Heart right ventricle (tissue), 16 donors: Measurements from ENCODE around the gene GAD2. TPM values are rescaled to one million over a fixed set of nuclear protein-coding genes. Genes with fewer than 3 reads are reported as not detected.

ENCODE experiments used
- ATAC-seq, 8 donors: fragments of 200-7000 bp; cut with Tn5 transposase; one replicate each; pipeline ENCODE4 v1.9.1; 2020; ENCODE audit warnings: mild to moderate bottlenecking in 8 of 8, moderate library complexity in 8 of 8, moderate number of reproducible peaks in 1 of 8
- DNase-seq, 2 donors: peaks; one replicate each; pipeline ENCODE4 v3.0.0-alpha.2; 2020
- H3K27ac ChIP-seq, 10 donors: fragments of 200-600 bp; sonication (generic) in 2 of 10; one replicate each; pipeline versions ENCODE4 v1.5.0 to v1.8.0; 2020 to 2022; ENCODE audit warnings: mild to moderate bottlenecking in 3 of 10
- H3K27me3 ChIP-seq, 7 donors: fragments of 200-600 bp; one replicate each; pipeline ENCODE4 v1.8.0; 2021 to 2022; ENCODE audit warnings: mild to moderate bottlenecking in 2 of 7
- H3K36me3 ChIP-seq, 9 donors: fragments of 200-600 bp; sonication (generic) in 1 of 9; one replicate each; pipeline versions ENCODE4 v1.5.0 to v1.8.0; 2020 to 2022; ENCODE audit warnings: mild to moderate bottlenecking in 2 of 9
- H3K4me1 ChIP-seq, 9 donors: fragments of 200-600 bp; sonication (generic) in 1 of 9; one replicate each; pipeline versions ENCODE4 v1.5.0 to v1.8.0; 2020 to 2022; ENCODE audit warnings: mild to moderate bottlenecking in 4 of 9
- H3K4me3 ChIP-seq, 10 donors: fragments of 200-600 bp; sonication (generic) in 2 of 10; one replicate each; pipeline versions ENCODE4 v1.5.0 to v1.8.0; 2020 to 2022; ENCODE audit warnings: mild to moderate bottlenecking in 7 of 10, moderate library complexity in 2 of 10
- H3K9me3 ChIP-seq, 11 donors: fragments of 200-600 bp in 10 of 11; sonication (generic) in 2 of 11; one replicate each; pipeline versions ENCODE4 v1.5.0 to v1.8.0; 2013 to 2022; ENCODE audit warnings: mild to moderate bottlenecking in 2 of 11, control low read depth in 1 of 11, moderate library complexity in 1 of 11
- WGBS, 2 donors: extraction: QIAGEN DNeasy Blood & Tissue Kit; methylation state at CpG; one replicate each; pipeline ENCODE4 v1.1.7; 2013; ENCODE audit warnings: inconsistent platforms in 1 of 2; 5-methylcytosine and 5-hydroxymethylcytosine counted together
- intact Hi-C, 10 donors: fragments of 100-400 bp; cut with DNase I; formaldehyde crosslinking; loops; one replicate each; pipeline versions ENCODE4 v1.11.1 to v1.14.2; 2022
- polyA plus RNA-seq, 2 donors: library from polyadenylated mRNA; stranded (reverse); fragments of 200-250 nt; gene quantifications; one replicate each; pipeline ENCODE4 v1.2.3, GENCODE V29; 2013
- total RNA-seq, 10 donors: library from RNA; stranded (reverse); fragmentation: NEBNext Ultra II Directional in 3 of 10; extraction: Animal tissue kit (Norgen Biotek cat#: 25700) in 3 of 10; gene quantifications; one replicate each; pipeline versions ENCODE4 v1.2.1 to v1.2.4, GENCODE V29; 2021 to 2023
- TF ChIP-seq, protein P1 (sequence below), 9 donors: fragments of 200-600 bp; sonication (generic) in 2 of 9; IDR thresholded peaks; one replicate each; pipeline versions ENCODE4 v1.5.0 to v1.8.0; 2021 to 2022; ENCODE audit warnings: antibody characterized with exemption in 9 of 9, mild to moderate bottlenecking in 5 of 9, moderate library complexity in 1 of 9
- donor health status: Arrhythmogenic right ventricular cardiomyopathy.
- donor health status: ischemic (EF 13 %, LVEDD 7.1; RV severe dilation, severe dysfunction).
- donor health status: healthy with polysubstance abuse.
- donor health status: DM: no; HTN: yes; CAD: no.
- donor health status: DM: no; HTN: no; CAD: no.
- donor health status: ischemic (EF 25% LVEDD 6.9; RV normal size, moderate dysfunction).
- donor health status: ischemic (EF 25% LVEDD 5.7; RV mildly dilated, moderate dysfunction).
- donor health status: healthy.
- donor health status: DM: yes; HTN: yes; CAD: no.
- donor health status: Ischemic cardiomyopathy.
- donor health status: ischemic (EF 35%, LVEDD 5.7; RV mildly dilated, moderate dysfunction).
- donor health status: nonischemic (EF 11% LVEDD 7.7; RV severe dilation, severe dysfunction).
- donor health status: DM: yes; HTN: yes; CAD: no.
- donor health status: PGD.
- donor health status: ischemic (EF 29% LVEDD 5.4; RV normal size, mild dysfunction).
- donor health status: nonischemic (EF 23%, LVEDD 6.1; RV moderate dilation, normal function).

The GAD2 gene
- total and polyA plus RNA-seq, 12 donors = not detected

DNA sequence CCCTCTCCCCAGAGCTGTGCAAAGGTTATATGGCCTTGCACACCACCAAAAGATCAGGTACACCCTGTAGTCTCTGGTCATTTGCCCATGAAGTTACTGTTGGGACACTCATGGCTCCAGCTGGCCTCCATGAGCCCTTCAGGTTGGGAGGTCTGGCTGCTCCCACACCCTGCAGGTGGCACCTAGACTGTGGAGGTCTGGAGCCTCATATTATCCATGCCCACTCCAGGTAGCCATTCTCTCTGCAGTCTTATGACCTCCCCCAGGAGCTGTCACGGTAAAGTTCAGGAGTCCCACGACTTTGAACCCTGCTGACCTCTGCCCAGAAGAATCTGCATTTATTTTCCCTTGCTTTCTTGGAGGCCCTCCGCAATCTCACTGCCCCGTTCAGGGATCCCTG lies 39.2 kb upstream of the GAD2 start:
- Histone ChIP-seq H3K27me3 (no peaks in the 10 kb centered on the region), H3K4me1 (no peaks in the 10 kb centered on the region), H3K9me3 (no peaks in the 10 kb centered on the region), H3K27ac (no peak overlapping the region), H3K4me3 (no peak overlapping the region), H3K36me3 (no peaks in the 10 kb centered on the region)
- TF ChIP-seq, protein P1, sequence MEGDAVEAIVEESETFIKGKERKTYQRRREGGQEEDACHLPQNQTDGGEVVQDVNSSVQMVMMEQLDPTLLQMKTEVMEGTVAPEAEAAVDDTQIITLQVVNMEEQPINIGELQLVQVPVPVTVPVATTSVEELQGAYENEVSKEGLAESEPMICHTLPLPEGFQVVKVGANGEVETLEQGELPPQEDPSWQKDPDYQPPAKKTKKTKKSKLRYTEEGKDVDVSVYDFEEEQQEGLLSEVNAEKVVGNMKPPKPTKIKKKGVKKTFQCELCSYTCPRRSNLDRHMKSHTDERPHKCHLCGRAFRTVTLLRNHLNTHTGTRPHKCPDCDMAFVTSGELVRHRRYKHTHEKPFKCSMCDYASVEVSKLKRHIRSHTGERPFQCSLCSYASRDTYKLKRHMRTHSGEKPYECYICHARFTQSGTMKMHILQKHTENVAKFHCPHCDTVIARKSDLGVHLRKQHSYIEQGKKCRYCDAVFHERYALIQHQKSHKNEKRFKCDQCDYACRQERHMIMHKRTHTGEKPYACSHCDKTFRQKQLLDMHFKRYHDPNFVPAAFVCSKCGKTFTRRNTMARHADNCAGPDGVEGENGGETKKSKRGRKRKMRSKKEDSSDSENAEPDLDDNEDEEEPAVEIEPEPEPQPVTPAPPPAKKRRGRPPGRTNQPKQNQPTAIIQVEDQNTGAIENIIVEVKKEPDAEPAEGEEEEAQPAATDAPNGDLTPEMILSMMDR (IDR thresholded peaks at IDR 0.05) = no peak
- intact Hi-C loops = no loop called here
- DNase-seq (no peak), ATAC-seq (no peak)
- WGBS, 2 donors = 67 to 77% methylated on average over 4 of the region's 4 CpGs

DNA sequence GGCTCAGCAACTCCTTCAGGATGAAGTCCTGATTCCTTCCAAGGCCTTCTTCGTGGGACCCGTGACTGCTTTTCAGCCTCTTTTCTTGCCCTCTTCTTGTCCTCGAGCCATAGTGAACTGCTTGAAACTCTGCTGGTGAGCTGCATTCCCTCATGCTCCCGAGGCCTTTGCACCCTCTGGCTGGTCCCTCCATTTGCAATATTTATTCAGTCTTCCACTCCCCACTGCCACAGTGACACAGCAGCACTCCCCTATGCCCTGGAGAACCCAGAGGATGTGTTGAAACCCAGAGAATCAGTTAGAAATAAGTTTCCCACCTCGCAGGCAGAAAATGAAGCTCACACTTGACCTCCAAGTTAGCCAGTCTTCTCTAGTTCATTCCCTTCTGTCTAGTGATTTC lies 22.3 kb upstream of the GAD2 start:
- no peak overlapping the region for H3K27ac ChIP-seq
- ATAC-seq = no peak
- no peaks in the 10 kb centered on the region for H3K4me1 ChIP-seq
- intact Hi-C loops = no loop called here
- no peaks in the 10 kb centered on the region for H3K36me3 ChIP-seq
- WGBS, 2 donors = 56 to 61% methylated on average over 5 of the region's 5 CpGs
- no peak overlapping the region for H3K4me3 ChIP-seq
- peaks cover 0 to 6% (median 0%) of the 10 kb centered on the region in 7 donors for H3K27me3 ChIP-seq
- DNase-seq = no peak
- H3K9me3 ChIP-seq = no peaks in the 10 kb centered on the region
- TF ChIP-seq, protein P1 (IDR thresholded peaks at IDR 0.05) = no peak

- Histone ChIP-seq H3K27ac (no peak overlapping the region), H3K9me3 (no peaks in the 10 kb centered on the region), H3K27me3 (peaks cover 0 to 3% (median 0%) of the 10 kb centered on the region in 7 donors), H3K36me3 (no peaks in the 10 kb centered on the region), H3K4me1 (no peaks in the 10 kb centered on the region), H3K4me3 (no peak overlapping the region)
- no peak for DNase-seq
- ATAC-seq = no peak
- WGBS, 2 donors = 92 to 98% methylated on average over 2 of the region's 2 CpGs
- TF ChIP-seq, protein P1 (IDR thresholded peaks at IDR 0.05) = no peak
- intact Hi-C loops = no loop called here
Observed at GRCh38 chr10:26197248-26197647, 19.3 kb upstream of the GAD2 start.

- TF ChIP-seq, protein P1 (IDR thresholded peaks at IDR 0.05) = no peak
- intact Hi-C loops = no loop called here
- no peaks in the 10 kb centered on the region for H3K9me3 ChIP-seq
- ATAC-seq (no peak), DNase-seq (no peak)
- no peak overlapping the region for H3K27ac ChIP-seq
- H3K36me3 ChIP-seq = no peaks in the 10 kb centered on the region
- peaks cover 0 to 3% (median 0%) of the 10 kb centered on the region in 7 donors for H3K27me3 ChIP-seq
- 68 to 70% methylated on average over 9 of the region's 9 CpGs for WGBS, 2 donors
- H3K4me3 ChIP-seq = no peak overlapping the region
- H3K4me1 ChIP-seq = no peaks in the 10 kb centered on the region
Observed at GRCh38 chr10:26198119-26198518, 18.5 kb upstream of the GAD2 start.
